HL-60 (cell line): ENCODE measurements around the gene ZNF444.

Source experiments
- DNase-seq, 2 experiments: peaks; one replicate each; pipeline ENCODE4 v3.0.0-alpha.2; 2010 to 2020; ENCODE audit warnings: low read depth in 1 of 2, low spot score in 1 of 2
- H3K27ac ChIP-seq: fragments of 250-450 bp; sonication (Bioruptor Pico); replicated peaks from 2 replicates; pipeline ENCODE4 v1.5.1; 2020; ENCODE audit warnings: mild to moderate bottlenecking, moderate library complexity
- H3K27me3 ChIP-seq: fragments of 250-450 bp; sonication (Bioruptor Pico); 2 replicates; pipeline ENCODE4 v1.5.1; 2021; ENCODE audit warnings: mild to moderate bottlenecking, moderate library complexity; ENCODE audit not compliant: insufficient read depth, poor library complexity, severe bottlenecking
- H3K4me3 ChIP-seq: replicated peaks from 2 replicates; pipeline ENCODE4 v1.5.1; 2011; ENCODE audit warnings: mild to moderate bottlenecking, control low read depth, low read length; ENCODE audit not compliant: insufficient read depth
- GABPA ChIP-seq: IDR thresholded peaks from 2 replicates; pipeline ENCODE4 v1.6.1; 2012; ENCODE audit warnings: low read depth
- POLR2AphosphoS5 ChIP-seq: IDR thresholded peaks from 2 replicates; pipeline ENCODE4 v1.6.1; 2012; ENCODE audit warnings: low read depth
- SPI1 ChIP-seq: IDR thresholded peaks from 2 replicates; pipeline ENCODE4 v1.6.1; 2012; ENCODE audit warnings: low read depth, mild to moderate bottlenecking, borderline replicate concordance
- TF ChIP-seq, protein P1 (sequence below): IDR thresholded peaks from 2 replicates; pipeline ENCODE4 v1.6.1; 2012; ENCODE audit warnings: low read depth; ENCODE audit not compliant: insufficient replicate concordance
- TF ChIP-seq, protein P2 (sequence below): IDR thresholded peaks from one replicate; pipeline ENCODE4 v1.5.1; 2011; ENCODE audit warnings: low read length, control low read depth, inconsistent platforms; ENCODE audit not compliant: insufficient read depth

ZNF444 gene

DNA sequence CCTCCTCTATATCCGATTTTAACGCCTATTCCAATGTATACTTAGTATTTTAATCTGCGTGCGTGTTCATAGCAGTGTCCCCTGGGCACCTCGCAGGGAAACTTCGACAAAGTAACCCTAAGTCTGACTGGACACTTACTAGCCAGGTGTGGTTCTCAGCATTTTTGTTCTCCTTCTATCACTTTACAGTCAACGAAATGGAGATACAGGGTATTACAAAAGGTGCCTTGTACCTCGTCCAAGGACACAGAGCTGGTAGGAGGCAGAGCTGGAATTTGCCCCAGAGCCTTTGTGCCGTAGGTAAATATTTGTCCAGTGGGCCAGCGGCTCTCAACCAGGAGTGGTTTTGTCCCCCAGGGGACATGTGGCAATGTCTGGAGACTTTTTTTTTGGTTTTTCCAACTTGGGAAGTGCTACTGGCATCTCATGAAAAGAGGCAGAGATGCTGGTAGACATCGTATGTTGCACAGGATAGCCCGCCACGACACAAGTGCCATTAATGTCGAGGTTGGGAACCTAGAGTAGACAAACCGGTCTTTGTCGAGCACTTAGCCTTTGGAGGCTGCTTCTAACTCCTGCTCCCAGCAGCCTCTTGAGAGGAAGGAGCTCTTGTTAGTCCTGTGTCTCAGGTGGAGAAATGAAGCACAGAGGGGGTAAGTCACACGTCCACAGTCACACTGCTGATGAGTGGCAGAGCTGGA lies 1.1 kb downstream of the ZNF444 start:
- TF ChIP-seq, protein P1, sequence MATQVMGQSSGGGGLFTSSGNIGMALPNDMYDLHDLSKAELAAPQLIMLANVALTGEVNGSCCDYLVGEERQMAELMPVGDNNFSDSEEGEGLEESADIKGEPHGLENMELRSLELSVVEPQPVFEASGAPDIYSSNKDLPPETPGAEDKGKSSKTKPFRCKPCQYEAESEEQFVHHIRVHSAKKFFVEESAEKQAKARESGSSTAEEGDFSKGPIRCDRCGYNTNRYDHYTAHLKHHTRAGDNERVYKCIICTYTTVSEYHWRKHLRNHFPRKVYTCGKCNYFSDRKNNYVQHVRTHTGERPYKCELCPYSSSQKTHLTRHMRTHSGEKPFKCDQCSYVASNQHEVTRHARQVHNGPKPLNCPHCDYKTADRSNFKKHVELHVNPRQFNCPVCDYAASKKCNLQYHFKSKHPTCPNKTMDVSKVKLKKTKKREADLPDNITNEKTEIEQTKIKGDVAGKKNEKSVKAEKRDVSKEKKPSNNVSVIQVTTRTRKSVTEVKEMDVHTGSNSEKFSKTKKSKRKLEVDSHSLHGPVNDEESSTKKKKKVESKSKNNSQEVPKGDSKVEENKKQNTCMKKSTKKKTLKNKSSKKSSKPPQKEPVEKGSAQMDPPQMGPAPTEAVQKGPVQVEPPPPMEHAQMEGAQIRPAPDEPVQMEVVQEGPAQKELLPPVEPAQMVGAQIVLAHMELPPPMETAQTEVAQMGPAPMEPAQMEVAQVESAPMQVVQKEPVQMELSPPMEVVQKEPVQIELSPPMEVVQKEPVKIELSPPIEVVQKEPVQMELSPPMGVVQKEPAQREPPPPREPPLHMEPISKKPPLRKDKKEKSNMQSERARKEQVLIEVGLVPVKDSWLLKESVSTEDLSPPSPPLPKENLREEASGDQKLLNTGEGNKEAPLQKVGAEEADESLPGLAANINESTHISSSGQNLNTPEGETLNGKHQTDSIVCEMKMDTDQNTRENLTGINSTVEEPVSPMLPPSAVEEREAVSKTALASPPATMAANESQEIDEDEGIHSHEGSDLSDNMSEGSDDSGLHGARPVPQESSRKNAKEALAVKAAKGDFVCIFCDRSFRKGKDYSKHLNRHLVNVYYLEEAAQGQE, result no peak
- TF ChIP-seq POLR2AphosphoS5 (no peak), GABPA (no peak), SPI1 (no peak)
- TF ChIP-seq, protein P2, sequence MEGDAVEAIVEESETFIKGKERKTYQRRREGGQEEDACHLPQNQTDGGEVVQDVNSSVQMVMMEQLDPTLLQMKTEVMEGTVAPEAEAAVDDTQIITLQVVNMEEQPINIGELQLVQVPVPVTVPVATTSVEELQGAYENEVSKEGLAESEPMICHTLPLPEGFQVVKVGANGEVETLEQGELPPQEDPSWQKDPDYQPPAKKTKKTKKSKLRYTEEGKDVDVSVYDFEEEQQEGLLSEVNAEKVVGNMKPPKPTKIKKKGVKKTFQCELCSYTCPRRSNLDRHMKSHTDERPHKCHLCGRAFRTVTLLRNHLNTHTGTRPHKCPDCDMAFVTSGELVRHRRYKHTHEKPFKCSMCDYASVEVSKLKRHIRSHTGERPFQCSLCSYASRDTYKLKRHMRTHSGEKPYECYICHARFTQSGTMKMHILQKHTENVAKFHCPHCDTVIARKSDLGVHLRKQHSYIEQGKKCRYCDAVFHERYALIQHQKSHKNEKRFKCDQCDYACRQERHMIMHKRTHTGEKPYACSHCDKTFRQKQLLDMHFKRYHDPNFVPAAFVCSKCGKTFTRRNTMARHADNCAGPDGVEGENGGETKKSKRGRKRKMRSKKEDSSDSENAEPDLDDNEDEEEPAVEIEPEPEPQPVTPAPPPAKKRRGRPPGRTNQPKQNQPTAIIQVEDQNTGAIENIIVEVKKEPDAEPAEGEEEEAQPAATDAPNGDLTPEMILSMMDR, result no peak
- peak overlapping the region; percentile 84; the same call in 1 of the 2 replicates for H3K4me3 ChIP-seq
- H3K27ac ChIP-seq, result no peak overlapping the region
- DNase-seq, result no peak
- H3K27me3 ChIP-seq, result no peaks in the 10 kb centered on the region

DNA sequence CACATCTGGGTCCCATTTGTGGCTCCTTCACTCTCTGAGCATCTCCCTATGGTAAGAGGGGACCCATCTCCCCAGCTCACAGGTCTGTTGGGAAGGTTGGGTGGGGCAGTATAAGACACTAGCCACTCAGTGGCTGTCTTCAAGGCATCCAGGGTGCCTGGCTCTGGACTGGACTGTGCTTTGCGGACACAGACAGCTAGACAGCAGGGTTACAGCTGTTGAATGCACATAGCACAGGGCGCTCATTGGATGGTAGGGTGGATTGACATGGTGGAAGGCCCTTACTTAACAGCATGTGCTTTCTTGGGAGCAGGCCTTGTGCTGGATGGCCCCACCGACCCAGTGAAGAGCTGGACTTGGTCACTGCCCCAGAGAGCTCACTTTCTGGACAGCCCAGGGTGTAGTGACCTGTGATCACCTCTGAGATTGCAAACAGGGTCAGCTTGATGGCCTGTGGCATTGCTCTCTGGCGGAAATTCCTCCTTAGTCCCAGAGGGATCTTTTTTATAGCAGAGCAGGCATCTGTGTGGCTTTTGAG lies 1.9 kb downstream of the ZNF444 start:
- H3K27me3 ChIP-seq, result no peaks in the 10 kb centered on the region
- no peak overlapping the region for H3K4me3 ChIP-seq
- no peak overlapping the region for H3K27ac ChIP-seq
- TF ChIP-seq, protein P1, result no peak
- TF ChIP-seq SPI1 (no peak), POLR2AphosphoS5 (no peak), GABPA (no peak)
- TF ChIP-seq, protein P2, result no peak
- no peak for DNase-seq

DNA sequence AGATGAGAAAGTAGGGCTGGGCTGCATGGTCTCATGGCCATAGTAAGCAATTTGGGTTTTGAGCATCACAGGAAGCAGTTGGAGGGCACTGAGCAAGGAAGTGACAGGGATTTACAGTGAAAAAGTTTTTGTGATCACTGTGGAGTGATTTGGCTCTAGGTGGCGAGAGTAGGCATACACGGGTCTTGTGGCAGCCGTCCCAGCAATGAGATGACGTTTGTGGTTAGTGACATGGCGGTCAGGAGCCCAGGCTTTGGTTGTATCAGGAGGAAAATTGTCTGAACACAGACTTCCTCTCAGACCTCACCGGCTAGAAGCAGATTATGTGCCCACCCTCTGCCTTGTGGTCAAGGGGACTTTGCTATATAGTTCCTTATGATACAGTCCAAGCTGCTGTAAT lies 3.3 kb downstream of the ZNF444 start:
- no peaks in the 10 kb centered on the region for H3K27me3 ChIP-seq
- TF ChIP-seq SPI1, result no peak
- no peak for TF ChIP-seq POLR2AphosphoS5
- TF ChIP-seq, protein P1, result no peak
- no peak overlapping the region for H3K4me3 ChIP-seq
- no peak overlapping the region for H3K27ac ChIP-seq
- peak in 1 of 2 experiments; percentile 38 for DNase-seq
